Measurements from ENCODE around the gene YY1AP1. TPM values are rescaled to one million over a fixed set of nuclear protein-coding genes. Genes with fewer than 3 reads are reported as not detected.

Gene YY1AP1
- polyA plus RNA-seq, 3 donors, result 14.0 to 93.4 (median 24.3) TPM

- H3K36me3 Mint-ChIP-seq, result peaks cover 21 to 30% of the 10 kb centered on the region in 2 donors
- Histone ChIP-seq H2AFZ (ENCODE audit: insufficient read depth, low read depth, low read length, poor library complexity, severe bottlenecking) (no peak overlapping the region), H3K27me3 (ENCODE audit: control insufficient read depth in 2 of 2, insufficient read depth in 2 of 2, low read length in 2 of 2) (no peaks in the 10 kb centered on the region), H3K27ac (ENCODE audit: low read depth in 1 of 2, low read length in 2 of 2) (no peak overlapping the region), H3K79me2 (ENCODE audit: insufficient read depth, low read length) (peaks cover 93% of the 10 kb centered on the region), H3K9me3 (replicated peaks in 1 of 2; ENCODE audit: control insufficient read depth in 1 of 2, insufficient read depth in 1 of 2, low read length in 2 of 2) (peaks cover 7 to 10% of the 10 kb centered on the region in 2 donors), H3K36me3 (replicated peaks in 1 of 2; ENCODE audit: control insufficient read depth in 1 of 2, insufficient read depth in 2 of 2, low read length in 2 of 2) (peaks cover 15 to 28% of the 10 kb centered on the region in 2 donors), H3K4me3 (replicated peaks in 1 of 3; ENCODE audit: low read depth in 2 of 3, low read length in 3 of 3) (no peak overlapping the region), H3K9ac (ENCODE audit: insufficient read depth, low read length, poor library complexity, severe bottlenecking) (no peak overlapping the region), H3K4me2 (replicated peaks; ENCODE audit: extremely low read depth, low read length, poor library complexity, severe bottlenecking) (no peak overlapping the region), H3K4me1 (ENCODE audit: control insufficient read depth in 1 of 2, insufficient read depth in 2 of 2, low read length in 2 of 2) (no peaks in the 10 kb centered on the region), H4K20me1 (ENCODE audit: insufficient read depth, low read length) (peaks cover 37% of the 10 kb centered on the region)
- H3K9me3 Mint-ChIP-seq, result peaks cover 8 to 21% (median 14%) of the 10 kb centered on the region in 7 donors
- intact Hi-C loops (cut with micrococcal nuclease), result no loop called here
- H3K4me3 Mint-ChIP-seq, result no peak overlapping the region
- H3K4me1 Mint-ChIP-seq, result peaks cover 10% of the 10 kb centered on the region
- TF ChIP-seq, protein P1, sequence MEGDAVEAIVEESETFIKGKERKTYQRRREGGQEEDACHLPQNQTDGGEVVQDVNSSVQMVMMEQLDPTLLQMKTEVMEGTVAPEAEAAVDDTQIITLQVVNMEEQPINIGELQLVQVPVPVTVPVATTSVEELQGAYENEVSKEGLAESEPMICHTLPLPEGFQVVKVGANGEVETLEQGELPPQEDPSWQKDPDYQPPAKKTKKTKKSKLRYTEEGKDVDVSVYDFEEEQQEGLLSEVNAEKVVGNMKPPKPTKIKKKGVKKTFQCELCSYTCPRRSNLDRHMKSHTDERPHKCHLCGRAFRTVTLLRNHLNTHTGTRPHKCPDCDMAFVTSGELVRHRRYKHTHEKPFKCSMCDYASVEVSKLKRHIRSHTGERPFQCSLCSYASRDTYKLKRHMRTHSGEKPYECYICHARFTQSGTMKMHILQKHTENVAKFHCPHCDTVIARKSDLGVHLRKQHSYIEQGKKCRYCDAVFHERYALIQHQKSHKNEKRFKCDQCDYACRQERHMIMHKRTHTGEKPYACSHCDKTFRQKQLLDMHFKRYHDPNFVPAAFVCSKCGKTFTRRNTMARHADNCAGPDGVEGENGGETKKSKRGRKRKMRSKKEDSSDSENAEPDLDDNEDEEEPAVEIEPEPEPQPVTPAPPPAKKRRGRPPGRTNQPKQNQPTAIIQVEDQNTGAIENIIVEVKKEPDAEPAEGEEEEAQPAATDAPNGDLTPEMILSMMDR (IDR thresholded peaks at IDR 0.05), result no peak
- peaks cover 0 to 2% (median 0%) of the 10 kb centered on the region in 3 donors for H3K27me3 Mint-ChIP-seq (ENCODE audit: low read depth in 3 of 3)
- no peak for DNase-seq
- H3K27ac Mint-ChIP-seq, result no peak overlapping the region
- no CpG with 5 or more reads among the region's 3 CpGs for WGBS (ENCODE audit: insufficient coverage)
These were observed 7.0 kb upstream of the YY1AP1 start for GRCh38 chr1:155695608-155696007.

- TF ChIP-seq, protein P1 (IDR thresholded peaks at IDR 0.05), result no peak
- H3K27ac ChIP-seq (ENCODE audit: low read depth in 1 of 2, low read length in 2 of 2), result no peak overlapping the region
- H3K27me3 ChIP-seq (ENCODE audit: control insufficient read depth in 2 of 2, insufficient read depth in 2 of 2, low read length in 2 of 2), result no peaks in the 10 kb centered on the region
- Mint-ChIP-seq H3K27ac (no peak overlapping the region), H3K9me3 (peaks cover 8 to 21% (median 14%) of the 10 kb centered on the region in 7 donors), H3K27me3 (ENCODE audit: low read depth in 3 of 3) (peaks cover 0 to 2% (median 0%) of the 10 kb centered on the region in 3 donors), H3K36me3 (peaks cover 21 to 30% of the 10 kb centered on the region in 2 donors), H3K4me1 (peaks cover 13% of the 10 kb centered on the region), H3K4me3 (no peak overlapping the region)
- peaks cover 1 to 3% of the 10 kb centered on the region in 2 donors for H3K4me1 ChIP-seq (ENCODE audit: control insufficient read depth in 1 of 2, insufficient read depth in 2 of 2, low read length in 2 of 2)
- H3K36me3 ChIP-seq (replicated peaks in 1 of 2; ENCODE audit: control insufficient read depth in 1 of 2, insufficient read depth in 2 of 2, low read length in 2 of 2), result peaks cover 15 to 28% of the 10 kb centered on the region in 2 donors
- peaks cover 7 to 10% of the 10 kb centered on the region in 2 donors for H3K9me3 ChIP-seq (replicated peaks in 1 of 2; ENCODE audit: control insufficient read depth in 1 of 2, insufficient read depth in 1 of 2, low read length in 2 of 2)
- intact Hi-C loops (cut with micrococcal nuclease), result no loop called here
- no peak overlapping the region for H2AFZ ChIP-seq (ENCODE audit: insufficient read depth, low read depth, low read length, poor library complexity, severe bottlenecking)
- H3K4me2 ChIP-seq (replicated peaks; ENCODE audit: extremely low read depth, low read length, poor library complexity, severe bottlenecking), result no peak overlapping the region
- 91% methylated on average over 4 of the region's 4 CpGs for WGBS (ENCODE audit: insufficient coverage)
- no peak overlapping the region for H3K4me3 ChIP-seq (replicated peaks in 1 of 3; ENCODE audit: low read depth in 2 of 3, low read length in 3 of 3)
- H3K79me2 ChIP-seq (ENCODE audit: insufficient read depth, low read length), result peaks cover 98% of the 10 kb centered on the region
- peaks cover 37% of the 10 kb centered on the region for H4K20me1 ChIP-seq (ENCODE audit: insufficient read depth, low read length)
- DNase-seq, result no peak
- H3K9ac ChIP-seq (ENCODE audit: insufficient read depth, low read length, poor library complexity, severe bottlenecking), result no peak overlapping the region
These were observed 6.5 kb upstream of the YY1AP1 start for GRCh38 chr1:155695072-155695471.

All from CD14-positive monocyte (primary cell).